Jurkat, Clone E6-1 (cell line): ENCODE results near the gene MEGF6.

ENCODE experiments used
- DNase-seq: peaks from one replicate; pipeline ENCODE4 v3.0.0-alpha.2; 2011; ENCODE audit warnings: low read depth, low spot score
- H3K4me3 ChIP-seq: 2 replicates; pipeline ENCODE4 v1.5.1; 2011; ENCODE audit warnings: mild to moderate bottlenecking, low read length, control low read depth, moderate library complexity

Gene MEGF6

GRCh38 chr1:3536420-3537195 is 74.7 kb downstream of the MEGF6 start:
- H3K4me3 ChIP-seq = no peak overlapping the region
- DNase-seq = no peak

DNA sequence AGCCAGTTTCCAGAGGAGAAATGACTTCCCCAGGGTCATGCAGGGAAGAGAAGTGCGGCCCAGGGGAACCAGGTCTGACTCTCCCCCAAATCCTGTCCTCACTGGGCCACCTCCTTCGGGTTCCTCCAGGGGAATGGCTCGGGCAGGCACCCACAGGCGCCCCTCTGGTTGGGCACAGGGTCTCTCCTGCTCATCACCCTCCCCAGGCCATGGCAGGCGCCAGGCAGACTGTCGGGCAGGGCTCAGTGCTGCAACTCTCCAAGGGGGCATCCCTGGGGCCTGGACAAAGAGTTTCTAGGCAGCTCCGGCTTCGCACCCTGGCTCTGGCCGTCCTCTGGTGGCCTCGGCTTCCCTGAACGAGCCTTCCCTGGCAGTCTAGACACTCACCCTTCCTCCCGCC is 75.6 kb downstream of the MEGF6 start:
- no peak for DNase-seq
- H3K4me3 ChIP-seq = no peak overlapping the region

DNA sequence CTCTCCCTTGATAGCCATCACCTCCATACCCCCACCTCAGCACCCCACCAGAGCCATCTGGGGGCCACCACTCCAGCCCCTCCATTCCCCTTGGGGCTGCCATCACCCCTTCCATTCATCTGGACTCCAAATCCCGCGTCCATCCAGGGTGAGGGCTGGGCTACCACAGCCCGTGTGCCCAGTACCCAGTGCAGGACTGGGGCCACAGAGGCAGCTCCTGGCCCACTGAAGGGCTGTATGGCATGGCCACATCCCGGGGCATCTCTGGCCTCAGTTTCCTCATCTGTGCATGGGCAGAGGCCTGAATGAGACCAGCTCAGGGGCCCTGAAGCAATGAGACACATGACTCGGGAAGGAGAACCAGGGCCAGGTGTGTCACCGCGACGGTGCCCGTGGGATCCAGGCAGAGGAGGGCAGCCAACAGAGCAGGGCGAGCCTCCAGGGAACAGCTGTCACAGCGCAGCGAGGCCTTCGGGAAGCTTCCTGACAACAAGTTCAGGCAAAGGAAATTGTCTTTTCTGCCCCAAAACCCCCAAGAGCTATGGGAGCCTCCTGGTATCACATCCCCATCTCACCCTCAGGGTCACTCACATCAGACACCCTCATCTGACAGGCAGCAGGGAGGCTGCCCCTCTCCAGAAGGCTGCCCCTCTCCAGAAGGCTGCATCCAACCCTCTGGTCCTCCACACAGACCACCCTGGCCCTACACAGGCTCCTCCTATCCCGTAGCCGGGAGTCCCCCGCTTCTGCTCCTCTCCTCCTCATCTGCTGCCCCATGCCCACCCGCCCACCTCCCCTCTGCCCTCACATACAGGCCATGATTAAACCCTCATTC is 76.3 kb downstream of the MEGF6 start:
- no peak for DNase-seq

DNA sequence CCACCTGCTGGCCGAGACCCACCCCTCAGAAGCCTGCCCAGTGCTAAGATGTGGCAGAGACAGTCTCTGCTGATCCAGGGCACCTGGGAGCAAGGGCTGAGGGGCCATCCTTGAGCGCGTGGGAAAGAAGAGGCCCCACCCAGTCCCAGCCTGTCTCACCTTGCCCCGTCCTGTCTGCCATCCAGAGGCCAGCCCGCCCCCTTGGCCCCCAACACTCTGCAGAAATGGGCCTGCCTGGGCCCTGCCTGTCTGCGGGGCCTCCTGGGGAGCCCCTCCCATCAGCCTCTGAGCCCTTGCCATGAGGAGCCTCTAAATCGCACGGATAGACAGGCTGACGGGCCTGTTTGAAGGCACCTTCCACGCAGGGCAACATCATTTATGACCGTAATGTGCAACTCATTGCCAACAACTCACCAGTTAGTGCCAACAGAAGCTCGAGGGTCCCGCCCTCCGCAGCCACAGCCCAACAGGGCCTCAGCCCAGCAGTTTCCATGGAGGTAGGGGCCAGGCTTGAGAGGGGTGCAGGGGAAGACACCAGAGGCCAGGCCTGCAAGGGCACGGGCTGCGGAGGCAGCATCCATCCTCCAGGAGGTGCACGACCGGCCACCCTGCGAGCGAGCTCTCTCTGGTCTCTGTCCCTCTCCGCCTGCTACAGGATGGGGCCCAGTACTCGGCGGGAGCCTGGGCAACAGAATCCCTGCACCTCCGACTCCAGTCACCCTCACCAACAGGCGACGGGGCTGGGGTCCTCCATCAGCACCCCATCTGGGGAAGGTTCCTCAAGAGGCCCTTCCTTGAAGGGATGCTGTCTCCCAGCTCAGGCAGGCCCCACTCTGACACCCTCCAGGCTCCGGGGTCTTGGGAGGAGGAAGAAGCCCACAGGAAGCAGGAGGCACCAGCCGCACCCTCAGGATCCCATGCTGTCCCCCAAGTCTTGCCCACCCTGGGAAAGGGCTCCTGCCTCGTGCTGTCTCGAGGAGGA is 78.0 kb downstream of the MEGF6 start:
- H3K4me3 ChIP-seq = no peak overlapping the region
- no peak for DNase-seq

More for the DNA sequence above, 76.3 kb downstream of the MEGF6 start:
- no peak overlapping the region for H3K4me3 ChIP-seq

GRCh38 chr1:3531928-3532327 is 79.4 kb downstream of the MEGF6 start:
- DNase-seq = no peak
- H3K4me3 ChIP-seq = no peak overlapping the region

- DNase-seq = peak; percentile 46
- peak overlapping the region; percentile 43 for H3K4me3 ChIP-seq
These were observed 80.1 kb downstream of the MEGF6 start for GRCh38 chr1:3530926-3531818.

DNA sequence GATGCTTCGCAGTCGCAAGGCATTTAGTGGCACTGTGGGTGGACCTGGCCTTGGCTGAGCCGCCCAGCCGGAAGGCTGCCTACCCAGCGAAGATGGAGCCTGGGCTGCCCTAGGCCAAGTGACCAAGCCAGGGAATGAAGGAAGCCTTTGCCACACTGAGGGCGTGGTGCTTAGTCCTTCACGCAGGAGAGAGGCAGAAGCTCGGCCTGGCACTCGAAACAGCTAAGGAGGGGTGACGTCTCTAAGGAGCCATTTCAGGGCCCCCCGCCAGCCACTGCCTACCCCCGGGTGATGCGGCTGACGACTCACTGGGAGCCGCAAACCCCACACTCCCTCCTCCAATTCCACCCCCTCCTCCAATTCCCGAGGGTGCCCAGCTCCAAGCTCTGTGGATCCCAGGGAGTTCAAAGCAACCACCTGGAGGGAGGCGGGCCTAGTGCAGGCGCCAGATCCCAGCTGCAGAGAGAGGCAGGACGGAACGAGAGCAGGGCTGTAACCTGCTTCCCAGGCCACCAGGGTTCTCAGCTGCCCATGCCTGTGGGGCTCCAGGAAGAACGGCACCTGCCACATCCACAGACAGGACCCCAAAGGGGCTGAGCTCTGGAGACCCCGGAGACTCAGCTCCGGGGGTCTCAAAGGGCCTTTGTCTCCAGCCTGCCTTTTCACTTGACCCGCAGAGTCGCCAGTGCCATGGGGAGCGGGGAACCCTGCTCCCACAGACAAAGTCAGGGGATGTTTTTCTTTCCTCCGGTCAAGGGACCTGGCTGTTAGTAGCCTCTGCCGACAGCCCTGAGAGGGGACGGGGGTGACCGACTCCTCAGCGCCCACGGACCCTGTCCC is 81.0 kb downstream of the MEGF6 start:
- no peak for DNase-seq
- peak overlapping the region; percentile 43 for H3K4me3 ChIP-seq

- no peak for DNase-seq
- H3K4me3 ChIP-seq = no peak overlapping the region
These were observed 82.1 kb downstream of the MEGF6 start for GRCh38 chr1:3529099-3529729.

- no peak for DNase-seq
- H3K4me3 ChIP-seq = no peak overlapping the region
These were observed 83.5 kb downstream of the MEGF6 start for GRCh38 chr1:3527774-3528173.

DNA sequence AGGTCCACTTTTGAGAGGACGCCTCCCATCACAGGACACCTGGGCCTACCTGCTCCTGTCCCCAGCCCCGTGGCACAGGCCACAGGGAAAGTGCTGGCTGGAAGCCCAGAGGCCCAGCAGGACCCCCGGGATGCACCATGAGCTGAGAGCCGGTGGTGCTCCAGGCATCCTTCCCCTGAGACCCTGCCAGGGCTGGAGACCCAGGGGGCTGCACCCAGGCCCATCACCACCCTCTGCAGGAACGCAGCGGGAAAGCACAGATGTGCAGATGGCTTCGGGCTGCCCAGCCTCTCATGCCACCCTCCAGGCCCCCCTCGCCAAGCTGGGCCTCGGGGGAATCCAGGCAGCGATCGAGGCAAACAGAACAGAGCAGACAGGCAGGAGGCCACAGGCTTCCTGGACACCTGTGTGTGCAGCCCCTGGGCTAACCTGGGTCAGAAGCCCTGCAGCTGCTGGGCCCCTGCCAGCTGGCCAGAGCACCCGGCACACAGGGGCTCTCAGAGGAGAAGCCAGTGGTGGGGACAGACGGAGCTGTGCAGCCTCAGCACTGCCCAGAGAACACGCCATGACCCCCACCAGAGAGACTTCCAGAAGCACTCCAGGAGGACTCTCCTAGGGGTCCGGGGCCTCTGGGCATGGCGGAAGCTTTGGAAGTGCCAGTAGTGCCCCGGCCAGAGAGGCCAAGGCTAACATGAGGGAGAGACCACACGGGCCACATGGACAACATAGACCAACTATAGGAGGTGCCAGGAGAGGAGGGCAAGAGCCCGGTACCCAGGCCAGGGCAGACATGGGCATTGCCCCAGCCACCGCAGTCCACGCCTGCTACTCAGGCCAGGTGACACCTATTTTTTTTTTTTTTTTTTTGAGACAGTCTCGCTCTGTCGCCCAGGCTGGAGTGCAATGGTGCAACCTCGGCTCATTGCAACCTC is 85.5 kb downstream of the MEGF6 start:
- DNase-seq = no peak
- H3K4me3 ChIP-seq = no peak overlapping the region

- DNase-seq = no peak
- H3K4me3 ChIP-seq = no peak overlapping the region
These were observed 86.6 kb downstream of the MEGF6 start for GRCh38 chr1:3524556-3525203.

- H3K4me3 ChIP-seq = no peak overlapping the region
- DNase-seq = no peak
These were observed 87.3 kb downstream of the MEGF6 start for GRCh38 chr1:3523980-3524379.

GRCh38 chr1:3522564-3523265 is 88.6 kb downstream of the MEGF6 start:
- no peak overlapping the region for H3K4me3 ChIP-seq
- no peak for DNase-seq

- no peak overlapping the region for H3K4me3 ChIP-seq
- DNase-seq = no peak
These were observed 89.2 kb downstream of the MEGF6 start for GRCh38 chr1:3522112-3522511.

DNA sequence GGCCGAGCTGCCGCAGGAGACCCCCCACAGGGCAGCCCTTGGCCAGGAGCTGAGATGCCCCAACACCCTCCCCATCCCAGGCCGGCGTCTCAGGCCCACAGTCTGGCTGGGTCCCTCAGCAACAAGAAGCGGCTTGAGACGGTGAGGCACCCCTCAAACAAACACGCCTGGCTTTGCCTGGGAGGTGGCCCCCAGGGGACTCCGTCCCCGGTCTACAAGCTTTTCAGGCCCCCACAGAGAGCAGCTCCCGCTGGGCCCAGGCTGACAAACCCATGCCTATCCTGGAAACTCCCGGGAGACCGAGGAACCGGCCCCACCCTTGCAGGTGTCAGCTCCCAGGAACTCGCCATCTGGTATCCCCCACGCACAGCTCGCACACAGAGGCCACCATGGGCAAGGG is 89.9 kb downstream of the MEGF6 start:
- no peak overlapping the region for H3K4me3 ChIP-seq
- no peak for DNase-seq
